Esophagus (tissue), 2 donors: ENCODE measurements around the gene H2AZ1. TPM values are rescaled to one million over a fixed set of nuclear protein-coding genes. Genes with fewer than 3 reads are reported as not detected.

Experiments used
- H3K27ac ChIP-seq, 2 donors: one replicate each; pipeline ENCODE4 v1.5.1; 2013; ENCODE audit warnings: low read depth in 2 of 2, mild to moderate bottlenecking in 2 of 2, inconsistent platforms in 1 of 2, low read length in 1 of 2, moderate library complexity in 1 of 2
- H3K27me3 ChIP-seq, 2 donors: one replicate each; pipeline ENCODE4 v1.6.1; 2013; ENCODE audit warnings: low read length in 2 of 2, control low read depth in 1 of 2, mild to moderate bottlenecking in 1 of 2; ENCODE audit not compliant: insufficient read depth in 2 of 2, control insufficient read depth in 1 of 2
- H3K36me3 ChIP-seq, 2 donors: one replicate each; pipeline ENCODE4 v1.6.1; 2013; ENCODE audit warnings: low read length in 1 of 2; ENCODE audit not compliant: control insufficient read depth in 2 of 2, insufficient read depth in 2 of 2
- H3K4me1 ChIP-seq, 2 donors: one replicate each; pipeline ENCODE4 v1.6.1; 2013; ENCODE audit warnings: low read length in 1 of 2; ENCODE audit not compliant: control insufficient read depth in 2 of 2, insufficient read depth in 2 of 2
- H3K4me3 ChIP-seq, 2 donors: one replicate each; pipeline ENCODE4 v1.5.1; 2013; ENCODE audit warnings: low read length in 2 of 2, mild to moderate bottlenecking in 2 of 2, low read depth in 1 of 2, moderate library complexity in 1 of 2
- H3K9me3 ChIP-seq, 2 donors: one replicate each; pipeline ENCODE4 v1.6.1; 2013; ENCODE audit warnings: mild to moderate bottlenecking in 2 of 2, low read depth in 1 of 2, low read length in 1 of 2, moderate library complexity in 1 of 2; ENCODE audit not compliant: control insufficient read depth in 2 of 2, insufficient read depth in 1 of 2
- WGBS, 2 donors: extraction: QIAGEN DNeasy Blood & Tissue Kit; methylation state at CpG; one replicate each; pipeline ENCODE4 v1.1.7; 2013; 5-methylcytosine and 5-hydroxymethylcytosine counted together
- polyA plus RNA-seq, 2 donors: library from polyadenylated mRNA; stranded (reverse); fragments of 200-250 nt; gene quantifications; one replicate each; pipeline ENCODE4 v1.2.3, GENCODE V29; 2013
- donor health status: healthy with polysubstance abuse.
- donor health status: Bipolar disorder and iron deficiency.

The H2AZ1 gene
- polyA plus RNA-seq, 2 donors = 83.5 to 345 TPM

DNA sequence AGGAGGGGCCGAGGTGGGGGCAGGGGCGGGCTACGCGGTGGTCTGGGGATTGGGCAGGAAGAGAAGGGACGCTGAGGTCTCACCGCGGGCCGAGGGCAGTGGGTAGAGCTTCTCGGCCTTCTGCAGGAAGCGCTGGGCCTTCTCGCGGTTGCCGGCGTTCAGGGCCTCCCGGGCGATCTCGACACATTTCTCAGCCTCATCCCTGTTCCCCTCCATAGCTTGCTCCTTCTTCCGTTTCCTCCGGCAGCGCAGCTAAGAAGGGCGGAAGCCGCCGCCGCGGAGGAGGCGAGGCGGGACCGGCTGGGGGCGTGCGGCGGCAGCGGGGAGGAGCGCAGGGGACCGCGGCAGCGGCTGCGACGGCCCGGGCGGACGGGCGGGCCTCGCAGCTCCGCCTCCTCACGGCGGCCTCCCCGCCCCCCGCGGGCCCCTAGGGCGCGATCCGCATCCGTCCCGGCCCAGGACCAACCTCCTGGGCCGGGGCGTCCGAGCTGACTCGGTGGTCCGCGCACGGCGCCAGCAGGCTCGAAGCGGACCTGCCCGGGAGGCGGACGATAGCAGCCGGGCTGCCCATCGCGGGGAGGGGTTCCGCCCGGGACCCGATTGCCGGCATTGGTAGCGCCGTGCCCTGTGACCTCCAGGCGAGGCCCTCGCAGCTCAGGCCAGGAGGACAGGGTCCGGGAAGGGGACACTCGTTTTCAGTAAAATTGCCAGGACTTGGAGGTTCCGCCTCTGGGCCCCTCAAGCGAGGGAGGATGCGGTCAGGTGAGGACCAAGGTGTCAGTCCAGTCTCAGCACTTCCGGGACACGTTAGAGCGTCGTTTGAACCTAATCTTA, 3.5 kb downstream of the H2AZ1 start, which contains the start of gene DNAJB14:
DNAJB14 (minus strand) TSS at position 263 of the 834 bp plus-strand sequence; CDS start at position 216, 47 bp downstream.
- Histone ChIP-seq H3K27ac (peak within 1 kb of the TSS; percentile 99), H3K36me3 (no peaks in the 10 kb centered on the region), H3K27me3 (no peaks in the 10 kb centered on the region), H3K4me1 (no peaks in the 10 kb centered on the region), H3K9me3 (no peaks in the 10 kb centered on the region), H3K4me3 (peak within 1 kb of the TSS; percentile 68 to 88)
- WGBS, 2 donors = 1% methylated on average over 58 to 87 of the region's 87 CpGs

DNA sequence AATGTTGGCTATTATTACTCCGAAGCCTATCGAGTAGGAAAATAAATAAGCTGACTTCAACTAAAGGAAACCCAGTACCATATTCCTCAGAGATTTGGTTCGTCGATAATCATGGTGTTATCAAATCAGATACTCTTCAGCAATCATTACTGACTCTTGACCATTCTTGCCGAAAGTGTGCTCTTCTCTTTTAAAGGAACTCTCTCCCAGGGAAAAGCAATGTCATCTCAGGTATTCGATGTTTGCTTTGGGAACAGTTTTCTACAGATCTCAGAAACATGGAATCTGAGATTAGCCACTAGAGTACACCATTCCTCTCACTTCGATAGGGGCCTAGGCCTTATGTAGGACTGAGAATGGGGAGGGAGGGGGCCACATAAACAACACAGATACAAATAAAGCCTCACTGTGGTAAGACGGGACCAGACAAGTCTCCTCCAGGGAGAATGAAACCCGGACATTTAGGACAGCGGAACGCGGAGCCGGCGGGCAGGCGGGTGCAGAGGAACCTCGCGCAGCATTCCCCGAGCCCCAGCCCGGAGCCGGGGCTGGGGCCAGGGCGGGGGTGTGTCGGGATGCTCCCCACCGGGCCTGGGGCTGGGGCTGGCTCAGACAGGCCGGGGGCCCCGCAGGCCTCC, 4.2 kb downstream of the H2AZ1 start:
- WGBS, 2 donors = 2 to 3% methylated on average over 22 to 25 of the region's 25 CpGs
- no peaks in the 10 kb centered on the region for H3K36me3 ChIP-seq
- H3K4me1 ChIP-seq = no peaks in the 10 kb centered on the region
- no peaks in the 10 kb centered on the region for H3K9me3 ChIP-seq
- H3K27me3 ChIP-seq = no peaks in the 10 kb centered on the region
- H3K27ac ChIP-seq = peak overlapping the region; percentile 99
- peak overlapping the region; percentile 68 to 88 for H3K4me3 ChIP-seq

DNA sequence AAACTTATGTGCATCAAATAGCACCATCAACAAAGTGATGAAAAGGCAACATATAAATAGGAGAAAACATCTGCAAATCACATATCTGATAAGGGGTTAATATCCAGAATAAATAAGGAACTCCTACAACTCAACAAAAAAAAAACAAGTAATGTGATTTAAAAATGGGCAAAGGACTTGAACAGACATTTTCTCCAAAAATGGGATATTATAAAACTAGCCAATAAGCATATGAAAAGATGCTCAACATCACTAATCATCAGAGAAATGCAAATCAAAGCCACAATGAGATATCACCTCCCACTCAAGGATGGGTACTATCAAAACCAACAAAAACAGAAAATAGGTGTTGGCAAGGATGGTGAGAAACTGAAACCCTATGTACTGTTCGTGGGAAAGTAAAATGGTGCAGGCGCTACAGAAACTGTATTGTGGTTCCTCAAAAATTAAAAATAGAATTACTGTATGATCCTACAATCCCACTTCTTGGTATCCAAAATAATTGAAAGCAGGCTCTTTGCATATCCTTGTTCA, 6.1 kb downstream of the H2AZ1 start:
- WGBS, 2 donors = 78 to 81% methylated on average over 2 of the region's 2 CpGs
- no peaks in the 10 kb centered on the region for H3K36me3 ChIP-seq
- H3K27me3 ChIP-seq = no peaks in the 10 kb centered on the region
- no peak overlapping the region for H3K4me3 ChIP-seq
- H3K27ac ChIP-seq = no peak overlapping the region
- no peaks in the 10 kb centered on the region for H3K4me1 ChIP-seq
- H3K9me3 ChIP-seq = no peaks in the 10 kb centered on the region

DNA sequence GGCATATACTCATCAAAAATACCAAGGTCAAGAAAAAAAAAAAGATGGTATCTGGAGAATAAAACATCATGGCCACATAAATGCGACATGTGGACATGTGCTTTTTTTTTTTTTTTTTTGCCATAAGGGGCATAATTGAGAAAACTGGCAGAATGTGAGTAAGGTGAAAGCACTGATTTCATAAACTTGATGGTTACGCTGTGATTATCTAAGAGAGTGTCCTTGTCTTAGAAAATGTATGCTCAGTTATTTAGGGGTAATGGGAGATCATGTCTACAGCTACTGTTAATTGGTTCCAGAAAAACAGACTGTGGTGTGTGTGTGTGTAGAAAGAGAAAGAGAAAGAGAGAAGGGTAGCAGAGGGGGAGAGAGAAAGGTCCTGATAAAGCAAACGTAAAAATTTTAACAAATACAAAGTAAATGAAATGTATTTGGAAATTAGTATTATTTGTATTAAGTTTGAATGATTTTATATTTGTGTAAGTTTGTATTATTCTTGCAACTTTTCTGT, 11.8 kb downstream of the H2AZ1 start:
- no peaks in the 10 kb centered on the region for H3K9me3 ChIP-seq
- H3K36me3 ChIP-seq = peaks cover 0 to 3% of the 10 kb centered on the region in 2 donors
- 94 to 96% methylated on average over 3 of the region's 3 CpGs for WGBS, 2 donors
- H3K27ac ChIP-seq = no peak overlapping the region
- H3K4me3 ChIP-seq = no peak overlapping the region
- H3K4me1 ChIP-seq = no peaks in the 10 kb centered on the region
- no peaks in the 10 kb centered on the region for H3K27me3 ChIP-seq

DNA sequence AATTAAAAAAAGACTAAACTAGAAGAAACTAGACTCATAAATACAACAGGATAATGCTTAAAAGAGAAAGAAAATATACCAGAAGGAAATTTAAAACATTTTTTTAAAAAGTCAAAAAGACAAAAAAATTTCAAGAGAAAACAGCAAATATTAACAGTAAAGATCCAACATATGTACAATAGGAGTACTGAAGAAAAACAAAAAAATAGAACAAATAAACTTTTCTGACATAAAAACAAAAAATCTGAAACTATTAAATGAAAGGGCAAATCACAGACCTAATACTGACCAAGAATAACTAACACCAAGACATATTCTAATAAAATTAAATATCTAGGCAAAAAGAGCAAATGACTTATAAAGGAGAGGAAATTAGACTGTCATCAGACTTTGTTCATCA, 15.2 kb downstream of the H2AZ1 start:
- no peaks in the 10 kb centered on the region for H3K27me3 ChIP-seq
- no peaks in the 10 kb centered on the region for H3K4me1 ChIP-seq
- no peaks in the 10 kb centered on the region for H3K9me3 ChIP-seq
- H3K36me3 ChIP-seq = peaks cover 0 to 3% of the 10 kb centered on the region in 2 donors
- H3K4me3 ChIP-seq = no peak overlapping the region
- H3K27ac ChIP-seq = no peak overlapping the region

DNA sequence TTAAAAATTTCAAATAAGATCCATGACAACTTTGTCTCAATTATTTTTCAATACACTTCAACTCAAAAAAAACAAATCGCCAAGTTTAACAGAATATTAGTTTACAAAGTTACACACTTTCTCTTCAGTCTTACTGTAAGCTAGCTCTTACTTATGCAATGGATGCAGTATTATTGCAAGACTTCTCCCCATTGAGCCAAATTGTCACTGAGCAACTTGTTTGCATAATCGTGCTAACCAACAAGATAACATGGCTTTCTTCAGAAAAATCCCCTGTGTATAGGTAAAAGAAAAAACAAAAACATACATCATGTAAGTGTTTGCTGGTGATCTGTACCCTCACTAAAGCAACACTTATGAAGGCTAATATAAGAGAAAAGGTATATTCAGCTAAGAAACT, 22.5 kb downstream of the H2AZ1 start:
- no peak overlapping the region for H3K4me3 ChIP-seq
- H3K27ac ChIP-seq = no peak overlapping the region
- no peaks in the 10 kb centered on the region for H3K4me1 ChIP-seq
- no peaks in the 10 kb centered on the region for H3K27me3 ChIP-seq
- 84 to 87% methylated on average over 2 of the region's 2 CpGs for WGBS, 2 donors
- H3K9me3 ChIP-seq = no peaks in the 10 kb centered on the region
- H3K36me3 ChIP-seq = no peaks in the 10 kb centered on the region

DNA sequence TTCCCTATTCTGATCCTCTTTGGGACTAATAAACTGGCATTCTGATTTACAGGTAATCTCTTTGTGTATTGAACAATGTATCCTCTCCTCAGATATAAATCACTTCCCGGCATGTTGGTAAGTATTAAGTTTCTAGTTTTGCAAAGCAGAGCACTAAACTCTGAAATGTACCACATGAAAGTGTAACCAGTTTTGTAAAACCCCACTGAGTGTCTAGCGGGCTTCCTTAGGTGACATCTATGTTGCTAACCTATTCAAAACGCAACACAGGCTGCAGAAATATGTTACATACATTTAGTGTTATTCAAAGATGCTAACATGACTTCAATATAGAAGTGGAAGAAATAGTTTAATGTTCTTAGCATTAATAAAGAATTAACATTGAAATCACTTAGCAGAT, 28.9 kb downstream of the H2AZ1 start:
- H3K36me3 ChIP-seq = peaks cover 0 to 7% of the 10 kb centered on the region in 2 donors
- no peaks in the 10 kb centered on the region for H3K4me1 ChIP-seq
- no peak overlapping the region for H3K4me3 ChIP-seq
- H3K27me3 ChIP-seq = no peaks in the 10 kb centered on the region
- no peak overlapping the region for H3K27ac ChIP-seq
- WGBS, 2 donors = 89 to 91% methylated on average over 3 of the region's 3 CpGs
- no peaks in the 10 kb centered on the region for H3K9me3 ChIP-seq

DNA sequence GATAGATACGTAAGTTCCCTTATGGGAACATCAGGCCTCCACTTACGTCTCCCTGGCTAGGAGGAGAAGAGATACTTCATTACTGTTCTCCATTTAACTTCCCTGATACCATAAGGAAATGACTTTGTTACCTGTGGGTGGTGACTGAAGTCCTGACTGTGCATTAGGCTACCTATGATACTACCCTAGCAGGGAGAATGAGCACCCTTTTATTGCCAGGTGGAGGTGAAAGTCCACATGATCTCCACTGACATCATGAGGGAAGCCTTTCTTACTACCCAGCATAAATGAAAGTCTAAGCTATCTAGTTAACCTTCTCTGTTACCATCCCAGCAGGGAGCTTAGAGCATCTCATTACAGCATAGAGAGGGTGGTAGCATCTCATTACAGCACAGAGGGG, 31.4 kb downstream of the H2AZ1 start:
- 96 to 98% methylated on average over 2 of the region's 2 CpGs for WGBS, 2 donors
- Histone ChIP-seq H3K36me3 (peaks cover 0 to 7% of the 10 kb centered on the region in 2 donors), H3K4me3 (no peak overlapping the region), H3K27me3 (no peaks in the 10 kb centered on the region), H3K27ac (no peak overlapping the region), H3K4me1 (no peaks in the 10 kb centered on the region), H3K9me3 (no peaks in the 10 kb centered on the region)

DNA sequence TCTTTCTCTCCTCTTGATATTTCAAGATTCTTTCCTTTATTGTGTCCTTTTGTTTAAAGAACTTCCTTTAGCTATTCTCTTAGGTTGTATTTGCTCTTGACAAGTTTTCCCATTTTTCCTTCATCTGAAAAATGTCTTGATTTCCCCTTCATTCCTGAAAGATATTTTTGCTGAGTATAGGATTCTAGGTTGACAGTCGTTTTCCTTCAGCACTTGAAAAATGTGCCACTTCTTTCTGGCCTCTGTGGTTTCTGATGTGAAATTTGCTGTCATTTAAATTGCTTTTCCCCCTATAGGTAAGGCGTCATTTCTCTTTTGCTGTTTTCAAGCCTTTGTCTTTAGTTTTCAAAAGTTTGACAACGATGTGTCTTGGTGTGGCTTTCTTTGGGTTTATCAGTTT, 32.5 kb downstream of the H2AZ1 start:
- no peak overlapping the region for H3K27ac ChIP-seq
- peaks cover 0 to 7% of the 10 kb centered on the region in 2 donors for H3K36me3 ChIP-seq
- H3K4me3 ChIP-seq = no peak overlapping the region
- WGBS, 2 donors = 95 to 96% methylated on average over 3 of the region's 3 CpGs
- H3K9me3 ChIP-seq = no peaks in the 10 kb centered on the region
- no peaks in the 10 kb centered on the region for H3K27me3 ChIP-seq
- no peaks in the 10 kb centered on the region for H3K4me1 ChIP-seq
